Ovary (tissue), 9 donors: ENCODE data around the gene NSMCE4A. TPM values are rescaled to one million over a fixed set of nuclear protein-coding genes. Genes with fewer than 3 reads are reported as not detected.

ENCODE experiments used
- DNase-seq, 5 donors: peaks; one replicate each; pipeline ENCODE4 v3.0.0-alpha.2; 2019 to 2020
- H3K27ac ChIP-seq, 2 donors: fragments of 200-600 bp; one replicate each; pipeline versions ENCODE4 v1.5.1 to v1.8.0; 2019 to 2022
- H3K27me3 ChIP-seq: fragments of 200-600 bp; one replicate; pipeline ENCODE4 v1.8.0; 2022
- H3K36me3 ChIP-seq: fragments of 200-600 bp; sonication (generic); one replicate; pipeline ENCODE4 v1.5.1; 2019
- H3K4me1 ChIP-seq: one replicate; pipeline ENCODE4 v1.8.1; 2013; ENCODE audit warnings: mild to moderate bottlenecking, moderate library complexity; ENCODE audit not compliant: insufficient read depth
- H3K4me3 ChIP-seq: fragments of 200-600 bp; sonication (generic); one replicate; pipeline ENCODE4 v1.5.1; 2017
- H3K9me3 ChIP-seq, 2 donors: fragments of 200-600 bp in 1 of 2; sonication (generic) in 1 of 2; one replicate each; pipeline versions ENCODE4 v1.5.1 to v1.8.1; 2013 to 2019; ENCODE audit warnings: mild to moderate bottlenecking in 1 of 2, moderate library complexity in 1 of 2
- CTCF ChIP-seq, 3 donors: fragments of 450-650 bp in 2 of 3; fragments of 200-600 bp in 1 of 3; IDR thresholded peaks; one replicate each; pipeline versions ENCODE4 v1.5.1 to v1.8.0; 2016 to 2022; ENCODE audit warnings: antibody characterized with exemption in 3 of 3, mild to moderate bottlenecking in 1 of 3
- EP300 ChIP-seq: sonication (generic); formaldehyde crosslinking; IDR thresholded peaks from one replicate; pipeline ENCODE4 v1.6.1; 2017; ENCODE audit warnings: antibody characterized with exemption
- POLR2A ChIP-seq: fragments of 450-650 bp; IDR thresholded peaks from one replicate; pipeline ENCODE4 v1.6.1; 2017; ENCODE audit warnings: antibody characterized with exemption, mild to moderate bottlenecking, moderate library complexity
- WGBS, 3 donors: extraction: QIAGEN DNeasy Blood & Tissue Kit in 1 of 3; methylation state at CpG; one replicate each; pipeline versions ENCODE4 v1.1.5 to v1.1.7; 2013 to 2017; 5-methylcytosine and 5-hydroxymethylcytosine counted together
- intact Hi-C, 4 donors: fragments of 100-400 bp; cut with DNase I; formaldehyde crosslinking; loops; one replicate each; pipeline versions ENCODE4 v1.11.0 to v1.15.1; 2022 to 2023
- polyA plus RNA-seq, 2 donors: library from polyadenylated mRNA; stranded (reverse); fragments of 200-250 nt in 1 of 2; fragments of 350-450 nt in 1 of 2; fragmentation: Illumina TruSeq in 1 of 2; extraction: RNeasy Lipid Tissue Mini Kit (QIAGEN cat#74804) in 1 of 2; gene quantifications; one replicate each; pipeline ENCODE4 v1.2.3, GENCODE V29; 2013 to 2014
- total RNA-seq, 7 donors: library from RNA; depleted of rRNA in 2 of 7; stranded (reverse); fragments of >200 nt in 2 of 7; fragmentation: NEBNext Ultra II Directional in 3 of 7; extraction: Animal tissue kit (Norgen Biotek cat#: 25700) in 3 of 7; gene quantifications; one replicate each; pipeline versions ENCODE4 v1.1.0 to v1.2.4, GENCODE V29; 2016 to 2023
- donor health status: DM: no; HTN: no; CAD: no; lungs with moderate emphysema.
- donor health status: DM: no; HTN: no; CAD: no.
- donor health status: Bipolar disorder and iron deficiency.
- donor health status: DM: yes; HTN: yes; CAD: no.
- donor health status: DM: no; HTN: no; CAD: no.
- donor health status: DM: yes; HTN: yes; CAD: no.

NSMCE4A gene
- total and polyA plus RNA-seq, 9 donors: 34.1 to 71.4 (median 43.6) TPM

GRCh38 chr10:121952226-121952625 lies 22.8 kb downstream of the NSMCE4A start:
- TF ChIP-seq CTCF (IDR thresholded peaks at IDR 0.05) (no peak), EP300 (no peak), POLR2A (no peak)
- Histone ChIP-seq H3K4me3 (no peak overlapping the region), H3K27me3 (no peaks in the 10 kb centered on the region), H3K4me1 (no peaks in the 10 kb centered on the region), H3K27ac (no peak overlapping the region), H3K9me3 (no peaks in the 10 kb centered on the region), H3K36me3 (no peaks in the 10 kb centered on the region)
- WGBS, 3 donors: 90 to 95% (median 94%) methylated on average over 5 of the region's 5 CpGs
- intact Hi-C loops: no loop called here
- no peak for DNase-seq

GRCh38 chr10:121949451-121949850 lies 25.6 kb downstream of the NSMCE4A start:
- 68 to 83% (median 71%) methylated on average over 3 of the region's 3 CpGs for WGBS, 3 donors
- H3K9me3 ChIP-seq: no peaks in the 10 kb centered on the region
- no peaks in the 10 kb centered on the region for H3K36me3 ChIP-seq
- no peaks in the 10 kb centered on the region for H3K4me1 ChIP-seq
- H3K4me3 ChIP-seq: no peak overlapping the region
- no peak overlapping the region for H3K27ac ChIP-seq
- no peak for TF ChIP-seq EP300
- intact Hi-C loops: no loop called here
- H3K27me3 ChIP-seq: no peaks in the 10 kb centered on the region
- no peak for DNase-seq

GRCh38 chr10:121949049-121949448 lies 26.0 kb downstream of the NSMCE4A start:
- Histone ChIP-seq H3K36me3 (no peaks in the 10 kb centered on the region), H3K9me3 (no peaks in the 10 kb centered on the region), H3K27me3 (no peaks in the 10 kb centered on the region), H3K4me3 (no peak overlapping the region), H3K27ac (no peak overlapping the region), H3K4me1 (no peaks in the 10 kb centered on the region)
- DNase-seq: no peak
- intact Hi-C loops: no loop called here
- TF ChIP-seq POLR2A (no peak), CTCF (IDR thresholded peaks at IDR 0.05) (no peak), EP300 (no peak)
- WGBS, 3 donors: 7 to 30% (median 9%) methylated on average over 2 of the region's 2 CpGs

GRCh38 chr10:121947343-121948330 lies 27.4 kb downstream of the NSMCE4A start:
- H3K27me3 ChIP-seq: no peaks in the 10 kb centered on the region
- WGBS, 3 donors: 84 to 89% (median 88%) methylated on average over 7 of the region's 7 CpGs
- H3K9me3 ChIP-seq: no peaks in the 10 kb centered on the region
- intact Hi-C loops: no loop called here
- H3K27ac ChIP-seq: no peak overlapping the region
- H3K4me3 ChIP-seq: no peak overlapping the region
- DNase-seq: no peak
- no peak for TF ChIP-seq CTCF (IDR thresholded peaks at IDR 0.05)
- TF ChIP-seq POLR2A: no peak
- no peak for TF ChIP-seq EP300
- H3K36me3 ChIP-seq: no peaks in the 10 kb centered on the region
- H3K4me1 ChIP-seq: no peaks in the 10 kb centered on the region
